HG03354 (cell line): Measurements from ENCODE around the gene ASIC2.

Experiments used
- ATAC-seq: cut with Tn5 transposase; IDR thresholded peaks from one replicate; pipeline ENCODE4 v1.9.1; 2021; ENCODE audit warnings: mild to moderate bottlenecking; ENCODE audit not compliant: unreplicated experiment, poor library complexity, severe bottlenecking

The ASIC2 gene

DNA sequence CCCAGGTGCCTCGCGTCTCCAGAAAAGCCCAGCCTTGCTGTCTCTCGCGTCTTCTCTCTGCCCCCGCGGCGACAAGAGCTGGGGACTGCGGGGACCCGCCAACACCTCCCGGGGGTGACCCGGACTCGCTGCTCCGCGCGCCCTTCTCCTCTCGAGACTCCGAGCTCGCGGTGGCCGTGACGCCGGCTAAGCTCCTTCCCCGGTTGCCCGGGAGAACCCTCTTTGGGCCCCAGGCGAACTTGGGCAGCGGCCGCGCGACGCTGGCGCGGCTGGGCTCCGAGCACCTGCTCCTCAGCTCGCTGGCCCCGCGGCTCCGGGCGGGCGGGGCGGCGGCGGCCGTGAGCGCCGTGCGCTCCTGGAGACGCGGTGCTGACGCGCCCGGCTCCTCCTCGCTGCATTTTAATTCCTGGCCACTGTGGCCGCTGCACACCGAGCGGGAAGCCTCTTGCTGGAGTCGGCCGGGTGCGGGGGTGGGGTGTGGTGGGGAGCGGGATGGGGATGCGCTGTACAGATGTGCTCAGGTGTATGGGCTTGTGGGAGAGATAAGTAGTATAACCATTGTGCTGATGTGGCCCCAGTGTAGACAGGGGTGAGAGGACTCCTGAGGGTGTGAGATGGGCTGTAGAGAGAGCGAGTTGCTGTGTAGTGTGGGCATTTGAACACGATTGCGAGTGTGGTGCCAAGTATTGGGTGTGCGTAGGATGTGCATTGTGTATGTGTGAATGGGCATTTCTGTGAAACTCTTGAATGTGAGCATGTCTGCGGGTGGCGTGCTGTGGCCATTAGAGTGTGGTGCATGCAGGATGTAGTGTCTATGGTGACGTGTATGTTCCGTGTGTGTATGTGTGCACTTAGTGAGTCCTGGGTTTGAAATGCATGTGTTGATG is at the start of gene ASIC2:
ASIC2 (minus strand) TSS at position 315 of the 887 bp plus-strand sequence.
- ATAC-seq, result no peak

- ATAC-seq, result no peak
Observed at GRCh38 chr17:33342025-33342424, 48.9 kb upstream of the ASIC2 start.

DNA sequence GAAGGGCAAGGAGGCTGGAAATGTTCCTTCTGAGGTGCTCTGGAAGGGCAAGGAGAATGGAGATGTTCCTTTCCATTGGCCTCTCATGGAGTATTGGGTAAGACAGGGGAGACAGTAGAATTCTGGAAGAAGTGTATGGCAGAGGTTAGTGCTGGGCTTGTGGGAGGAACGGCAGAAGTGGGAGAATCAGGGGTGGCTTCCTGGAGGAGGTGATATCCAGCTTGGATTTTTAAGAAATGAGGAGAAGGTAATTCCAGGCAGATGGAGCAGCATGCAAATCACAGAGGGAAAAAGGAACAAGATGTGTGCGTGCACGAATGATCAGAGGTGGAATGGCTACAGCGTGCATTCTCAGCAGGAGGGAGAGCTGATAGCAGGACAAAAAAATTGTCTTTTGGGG is 45.1 kb upstream of the ASIC2 start:
- ATAC-seq, result no peak

- no peak for ATAC-seq
Observed at GRCh38 chr17:33335491-33336173, 42.5 kb upstream of the ASIC2 start.

DNA sequence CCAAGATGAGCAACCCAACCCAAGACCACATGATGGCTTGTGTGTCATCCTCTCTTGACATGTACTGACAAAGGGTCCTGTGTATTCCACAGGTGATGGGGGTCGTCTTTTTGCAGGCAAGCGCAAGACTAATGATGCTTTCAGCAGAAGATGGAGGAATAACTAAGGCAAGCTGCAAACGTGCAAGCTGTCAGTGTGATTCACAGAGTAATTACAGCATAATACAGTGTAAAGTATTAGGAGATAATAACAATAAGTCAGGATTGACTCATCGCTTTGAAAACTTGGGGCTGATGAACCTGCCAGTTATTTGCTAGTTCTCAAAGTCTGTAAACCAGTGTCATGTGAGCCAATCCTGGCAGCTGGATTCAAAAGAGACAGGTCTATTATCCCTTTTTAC is 41.6 kb upstream of the ASIC2 start:
- no peak for ATAC-seq

DNA sequence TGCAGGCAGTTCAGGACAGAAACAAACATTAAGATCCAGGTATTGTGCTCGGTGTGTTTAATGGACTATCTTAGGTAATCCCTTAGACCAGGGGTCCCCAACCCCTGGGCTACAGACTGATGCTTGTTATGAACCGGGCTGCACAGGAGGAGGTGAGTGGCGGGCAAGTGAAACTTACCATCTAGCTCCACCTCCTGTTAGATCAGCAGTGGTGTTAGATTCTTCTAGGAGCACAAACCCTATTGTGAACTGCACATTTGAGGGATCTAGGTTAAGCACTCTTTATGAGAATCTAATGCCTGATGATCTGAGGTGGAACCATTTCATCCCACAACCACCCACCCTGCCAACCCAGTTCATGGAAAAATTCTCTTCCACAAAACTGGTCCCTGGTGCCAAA is 37.8 kb upstream of the ASIC2 start:
- no peak for ATAC-seq

DNA sequence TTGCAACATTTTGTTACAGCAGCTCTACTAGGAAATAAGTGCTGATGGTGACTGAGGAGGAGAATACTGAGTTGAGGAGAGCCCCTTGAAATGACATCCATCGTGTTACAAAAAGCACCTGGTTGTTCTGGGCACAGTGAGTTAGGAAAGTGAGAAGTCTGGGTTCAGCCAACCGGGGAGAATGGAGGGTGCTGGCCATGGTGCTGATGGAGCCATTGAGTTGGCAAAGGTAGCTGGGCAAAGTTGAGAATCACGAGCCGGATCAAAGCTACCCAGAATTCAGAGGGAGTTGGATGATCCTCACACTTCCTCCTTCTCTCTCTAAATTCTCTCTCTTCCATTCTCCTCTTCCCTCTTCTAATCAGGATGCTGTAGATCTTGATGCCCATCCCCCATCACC is 35.0 kb upstream of the ASIC2 start:
- no peak for ATAC-seq

- ATAC-seq, result no peak
Observed at GRCh38 chr17:33324736-33325135, 31.6 kb upstream of the ASIC2 start.

- no peak for ATAC-seq
Observed at GRCh38 chr17:33322063-33322462, 29.0 kb upstream of the ASIC2 start.

DNA sequence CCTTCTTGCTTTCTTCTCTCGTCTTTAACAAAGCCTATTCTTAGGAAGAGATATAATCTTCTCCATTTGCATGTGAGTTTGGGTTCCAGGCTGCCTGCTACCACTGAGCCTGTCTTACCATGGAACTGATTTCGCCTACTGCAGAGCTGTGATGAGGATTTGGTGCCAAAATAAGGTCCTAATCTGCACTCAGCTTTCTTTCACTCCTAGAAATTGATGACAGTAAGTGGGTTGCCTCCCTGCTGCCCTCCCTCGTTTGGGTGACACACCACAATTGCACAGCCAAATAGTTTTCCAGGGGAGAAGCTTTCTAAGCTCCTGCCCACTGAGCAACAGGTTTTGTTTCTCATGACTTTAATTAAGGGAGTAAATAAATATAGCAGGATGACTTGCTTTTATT is 25.1 kb upstream of the ASIC2 start:
- no peak for ATAC-seq

GRCh38 chr17:33316746-33317145 is 23.7 kb upstream of the ASIC2 start:
- ATAC-seq, result no peak

- no peak for ATAC-seq
Observed at GRCh38 chr17:33310296-33310695, 17.2 kb upstream of the ASIC2 start.

DNA sequence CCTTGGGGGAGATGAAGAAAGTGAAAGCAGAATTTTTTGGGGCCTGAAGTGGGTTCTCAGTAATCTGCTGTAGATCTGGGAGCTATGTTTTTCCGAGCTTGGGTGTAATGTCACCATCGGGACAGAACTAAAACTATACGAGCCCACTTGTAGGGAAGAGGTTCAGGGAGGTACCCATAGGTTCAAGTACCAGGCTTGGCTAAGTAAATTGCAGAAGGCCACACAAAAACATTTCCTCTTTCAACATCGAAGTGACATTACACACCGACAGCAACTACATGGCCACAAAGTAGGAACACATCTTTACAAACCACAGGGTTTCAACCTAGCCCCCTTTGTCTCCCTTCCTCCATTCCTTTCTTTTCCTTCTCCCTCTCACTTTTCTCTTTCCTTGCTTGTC is 10.2 kb upstream of the ASIC2 start:
- ATAC-seq, result no peak

GRCh38 chr17:33302394-33302793 is 9.3 kb upstream of the ASIC2 start:
- no peak for ATAC-seq

GRCh38 chr17:33300241-33300640 is 7.1 kb upstream of the ASIC2 start:
- no peak for ATAC-seq

DNA sequence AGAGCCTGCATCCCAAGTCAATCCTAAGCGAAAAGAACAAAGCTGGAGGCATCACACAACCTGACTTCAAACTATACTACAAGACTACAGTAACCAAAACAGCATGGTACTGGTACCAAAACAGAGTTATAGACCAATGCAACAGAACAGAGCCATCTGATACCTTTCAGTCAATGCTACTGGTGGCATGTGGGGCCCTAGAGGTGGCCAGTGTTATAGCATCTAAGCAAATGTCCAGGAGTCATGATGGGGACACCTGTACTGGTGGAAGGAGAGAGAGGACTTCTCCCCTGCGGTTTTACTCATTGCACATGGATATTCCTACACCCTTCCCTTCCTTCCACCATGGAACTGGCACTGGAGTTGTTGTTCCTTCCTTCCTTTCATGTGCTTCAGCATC is 6.0 kb upstream of the ASIC2 start:
- no peak for ATAC-seq

DNA sequence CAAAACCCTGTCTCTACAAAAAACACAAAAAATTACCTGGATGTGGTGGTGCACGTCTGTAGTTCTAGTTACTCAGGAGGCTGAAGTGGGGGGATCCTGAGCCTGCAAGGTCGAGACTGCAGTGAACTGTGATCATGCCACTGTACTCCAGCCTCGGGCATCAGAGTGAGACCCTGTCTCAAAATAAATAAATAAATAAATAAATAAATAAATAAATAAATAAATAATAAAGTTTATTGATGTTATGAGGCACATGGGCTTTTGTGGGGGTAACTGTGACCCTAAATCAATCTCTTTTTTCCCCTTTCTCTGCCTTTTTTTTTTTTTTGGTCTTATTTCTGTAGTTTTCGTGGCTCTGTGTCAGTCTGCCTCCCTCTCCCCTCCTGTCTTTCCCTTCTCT is 4.5 kb upstream of the ASIC2 start:
- ATAC-seq, result no peak

- no peak for ATAC-seq
Observed at GRCh38 chr17:33294994-33295393, 1.9 kb upstream of the ASIC2 start.

- no peak for ATAC-seq
Observed at GRCh38 chr17:33292201-33292980, 704 bp downstream of the ASIC2 start.
